ENCODE results near the gene AGBL1.
"Not testable (repeated sequence)": the region's sequence is repeated elsewhere in the genome, so short reads cannot be mapped to it uniquely, and the experiment has no call there.

AGBL1 gene

DNA sequence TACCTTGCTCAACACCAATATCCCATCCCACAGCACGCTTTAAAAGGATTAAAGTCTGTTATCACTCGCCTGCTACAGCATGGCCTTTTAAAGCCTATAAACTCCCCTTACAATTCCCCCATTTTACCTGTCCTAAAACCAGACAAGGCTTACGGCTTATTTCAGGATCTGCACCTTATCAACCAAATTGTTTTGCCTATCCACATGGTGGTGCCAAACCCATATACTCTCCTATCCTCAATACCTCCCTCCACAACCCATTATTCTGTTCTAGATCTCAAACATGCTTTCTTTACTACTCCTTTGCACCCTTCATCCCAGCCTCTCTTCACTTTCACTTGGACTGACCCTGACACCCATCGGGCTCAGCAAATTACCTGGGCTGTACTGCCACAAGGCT lies 962.9 kb downstream of the AGBL1 start:
- DNase-seq (ENCODE audit: low read depth in 1 of 2, low spot score in 1 of 2): not testable (repeated sequence)

DNA sequence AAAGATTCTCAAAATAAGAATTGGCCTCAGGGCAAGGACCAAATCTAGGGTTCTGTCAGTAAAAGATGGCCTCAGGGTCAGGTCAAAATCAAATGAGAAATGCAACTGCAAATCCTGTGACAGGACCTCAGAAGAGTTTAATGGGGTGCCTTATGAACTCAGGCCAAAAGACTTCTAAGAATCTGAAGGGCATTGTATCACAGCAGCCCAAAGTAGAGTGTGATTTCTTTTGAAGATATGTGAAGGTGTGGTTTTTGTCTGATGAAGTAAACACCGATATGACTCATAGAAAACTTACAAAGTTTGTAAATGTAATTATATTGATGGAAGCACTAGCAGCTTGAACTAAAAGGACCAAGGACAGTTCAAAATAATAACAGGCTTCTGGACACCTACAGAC lies 966.1 kb downstream of the AGBL1 start:
- no peak for DNase-seq (ENCODE audit: low read depth in 1 of 2, low spot score in 1 of 2)

DNA sequence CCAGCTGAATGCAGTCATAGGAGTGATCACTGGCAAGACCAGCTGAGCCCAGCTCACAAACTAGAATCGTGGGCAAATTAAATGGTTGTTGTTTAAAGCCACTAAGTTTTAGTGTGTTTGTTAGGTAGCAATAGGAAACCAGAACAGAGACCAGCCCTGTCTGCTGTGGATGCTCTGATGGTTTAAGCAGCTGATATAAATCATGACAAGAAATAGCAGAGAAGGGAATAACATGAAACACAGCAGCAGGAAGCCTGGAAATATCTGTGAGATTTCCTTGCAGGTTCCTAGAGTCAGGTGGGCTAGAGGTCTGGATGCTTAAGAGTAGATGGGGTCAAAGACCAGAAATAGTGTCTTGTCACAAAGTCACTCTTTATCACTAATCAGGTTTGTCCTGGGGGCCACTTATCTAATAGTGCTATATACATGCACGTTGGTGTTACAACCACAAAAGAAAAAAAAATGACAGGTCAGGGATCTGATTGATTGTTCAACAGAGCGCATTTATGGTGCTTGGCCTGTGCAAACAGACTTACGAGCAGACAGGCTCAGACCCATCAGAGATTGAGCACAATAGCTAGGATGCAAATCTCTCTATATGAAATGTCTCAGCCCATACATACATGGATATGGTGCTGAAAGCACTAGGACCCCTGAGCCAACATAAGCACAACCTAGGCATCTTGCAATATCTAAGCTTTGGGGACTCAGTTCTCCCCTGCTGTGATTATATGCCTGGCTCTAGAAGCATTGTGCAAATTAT lies 967.7 kb downstream of the AGBL1 start:
- no peak for DNase-seq (ENCODE audit: low read depth in 1 of 2, low spot score in 1 of 2)

All from activated T-helper 1 cell treated with anti-CD3 and anti-CD28 coated beads, Interleukin-2, amount 50 U/mL, for 16 hours (primary cell).